ENCODE measurements around the gene MANF.

DNA sequence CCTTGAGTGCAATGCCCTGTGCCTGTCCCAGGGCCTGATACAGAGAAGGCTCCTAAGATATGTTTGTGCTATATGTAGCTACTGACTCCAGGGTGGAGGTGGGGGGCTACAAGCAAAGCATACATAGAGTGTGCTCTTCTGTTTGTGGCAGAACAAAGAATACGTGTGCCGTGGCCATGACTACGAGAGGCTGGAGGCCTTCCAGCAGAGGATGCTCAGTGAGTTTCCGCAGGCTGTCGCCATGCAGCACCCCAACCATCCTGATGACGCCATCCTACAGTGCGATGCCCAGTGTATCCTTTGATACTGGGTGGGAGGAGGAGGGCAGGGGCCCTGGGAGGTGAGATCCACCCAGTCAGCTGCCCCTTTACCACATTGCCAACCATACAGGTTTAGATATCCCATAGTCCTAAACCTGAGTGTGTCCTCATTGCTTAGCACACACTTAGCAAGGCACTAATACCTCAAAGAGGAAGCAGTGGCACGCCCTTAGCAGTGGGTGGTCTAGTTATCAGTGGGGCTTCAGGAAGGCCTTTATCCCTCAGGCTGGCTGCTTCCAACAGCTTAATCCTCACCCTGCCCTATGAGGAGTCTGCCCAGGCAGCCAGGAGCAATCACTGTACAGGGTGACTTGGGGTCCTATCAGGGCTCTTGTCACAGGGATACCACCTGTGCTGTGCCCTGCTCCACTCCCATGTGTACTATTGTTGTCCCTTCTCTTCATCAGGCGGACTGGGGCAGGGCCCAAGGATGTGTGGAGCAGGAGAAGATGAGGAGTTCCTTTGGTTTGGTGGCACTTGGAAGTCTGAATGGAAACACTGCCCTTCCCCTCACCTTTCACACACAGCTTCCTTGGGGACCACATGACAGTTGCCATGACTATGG is 30.1 kb upstream of the MANF start:
- TF ChIP-seq, protein P1, sequence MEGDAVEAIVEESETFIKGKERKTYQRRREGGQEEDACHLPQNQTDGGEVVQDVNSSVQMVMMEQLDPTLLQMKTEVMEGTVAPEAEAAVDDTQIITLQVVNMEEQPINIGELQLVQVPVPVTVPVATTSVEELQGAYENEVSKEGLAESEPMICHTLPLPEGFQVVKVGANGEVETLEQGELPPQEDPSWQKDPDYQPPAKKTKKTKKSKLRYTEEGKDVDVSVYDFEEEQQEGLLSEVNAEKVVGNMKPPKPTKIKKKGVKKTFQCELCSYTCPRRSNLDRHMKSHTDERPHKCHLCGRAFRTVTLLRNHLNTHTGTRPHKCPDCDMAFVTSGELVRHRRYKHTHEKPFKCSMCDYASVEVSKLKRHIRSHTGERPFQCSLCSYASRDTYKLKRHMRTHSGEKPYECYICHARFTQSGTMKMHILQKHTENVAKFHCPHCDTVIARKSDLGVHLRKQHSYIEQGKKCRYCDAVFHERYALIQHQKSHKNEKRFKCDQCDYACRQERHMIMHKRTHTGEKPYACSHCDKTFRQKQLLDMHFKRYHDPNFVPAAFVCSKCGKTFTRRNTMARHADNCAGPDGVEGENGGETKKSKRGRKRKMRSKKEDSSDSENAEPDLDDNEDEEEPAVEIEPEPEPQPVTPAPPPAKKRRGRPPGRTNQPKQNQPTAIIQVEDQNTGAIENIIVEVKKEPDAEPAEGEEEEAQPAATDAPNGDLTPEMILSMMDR (IDR thresholded peaks at IDR 0.05 in 2 of 3, conservative IDR thresholded peaks at IDR 0.05 in 1 of 3; ENCODE audit: borderline replicate concordance in 1 of 3, insufficient read depth in 1 of 3, low read depth in 2 of 3, low read length in 2 of 3) = no peak
- TF ChIP-seq RAD21 (IDR thresholded peaks at IDR 0.05; ENCODE audit: low read depth) = no peak
